Hepatocyte (in vitro differentiated cells): Measurements from ENCODE around the gene PWWP2B. TPM values are rescaled to one million over a fixed set of nuclear protein-coding genes. Genes with fewer than 3 reads are reported as not detected.

Experiments
- DNase-seq: peaks from one replicate; pipeline ENCODE4 v3.0.0-alpha.2; 2016; ENCODE audit warnings: low spot score
- H2AFZ ChIP-seq: fragments of 200-600 bp; sonication (generic); 2 replicates; pipeline ENCODE4 v1.6.0; 2016; ENCODE audit warnings: antibody characterized with exemption, mild to moderate bottlenecking
- H3K27ac ChIP-seq: fragments of 200-600 bp; sonication (generic); 2 replicates; pipeline ENCODE4 v1.5.1; 2016; ENCODE audit warnings: mild to moderate bottlenecking
- H3K27me3 ChIP-seq: fragments of 200-600 bp; sonication (generic); 2 replicates; pipeline ENCODE4 v1.6.1; 2016
- H3K36me3 ChIP-seq: fragments of 200-600 bp; sonication (generic); replicated peaks from 2 replicates; pipeline ENCODE4 v1.5.1; 2016; ENCODE audit warnings: low read depth; ENCODE audit not compliant: insufficient read depth
- H3K4me1 ChIP-seq: fragments of 200-600 bp; sonication (generic); 2 replicates; pipeline ENCODE4 v1.5.1; 2016; ENCODE audit warnings: mild to moderate bottlenecking, moderate library complexity; ENCODE audit not compliant: insufficient read depth
- H3K4me2 ChIP-seq: fragments of 200-600 bp; sonication (generic); 2 replicates; pipeline ENCODE4 v1.6.0; 2016
- H3K4me3 ChIP-seq: fragments of 200-600 bp; sonication (generic); 2 replicates; pipeline ENCODE4 v1.5.1; 2016; ENCODE audit warnings: mild to moderate bottlenecking
- H3K79me2 ChIP-seq: fragments of 200-600 bp; sonication (generic); 2 replicates; pipeline ENCODE4 v1.6.0; 2017; ENCODE audit warnings: mild to moderate bottlenecking
- H3K9me2 ChIP-seq: fragments of 200-600 bp; sonication (generic); replicated peaks from 2 replicates; pipeline ENCODE4 v1.6.0; 2017; ENCODE audit warnings: mild to moderate bottlenecking; ENCODE audit not compliant: insufficient read depth
- H3K9me3 ChIP-seq: fragments of 200-600 bp; sonication (generic); 2 replicates; pipeline ENCODE4 v1.5.1; 2016; ENCODE audit warnings: low read depth, mild to moderate bottlenecking
- H4K20me1 ChIP-seq: fragments of 200-600 bp; sonication (generic); 2 replicates; pipeline ENCODE4 v1.6.0; 2016; ENCODE audit warnings: mild to moderate bottlenecking; ENCODE audit not compliant: insufficient read depth, poor library complexity, severe bottlenecking
- CTCF ChIP-seq: fragments of 200-600 bp; sonication (generic); IDR thresholded peaks from 2 replicates; pipeline ENCODE4 v1.5.1; 2016; ENCODE audit warnings: antibody characterized with exemption, mild to moderate bottlenecking; ENCODE audit not compliant: poor library complexity
- EZH2 ChIP-seq: fragments of 200-600 bp; sonication (generic); IDR thresholded peaks from 2 replicates; pipeline ENCODE4 v1.6.1; 2016; ENCODE audit warnings: antibody characterized with exemption, mild to moderate bottlenecking, borderline replicate concordance
- EZH2phosphoT487 ChIP-seq: fragments of 200-600 bp; sonication (generic); IDR thresholded peaks from one replicate; pipeline ENCODE4 v1.6.1; 2018; ENCODE audit warnings: antibody characterized with exemption, mild to moderate bottlenecking, low read depth, moderate library complexity; ENCODE audit not compliant: unreplicated experiment, severe bottlenecking
- WGBS: methylation state at CpG from one replicate; pipeline ENCODE4 v1.1.6; 2016; ENCODE audit warnings: low lambda C conversion rate; ENCODE audit errors: missing lambda C conversion rate; 5-methylcytosine and 5-hydroxymethylcytosine counted together
- polyA plus RNA-seq: library from polyadenylated mRNA; unstranded; fragments of >200 nt; fragmentation: Nextera tagmentation; extraction: Ambion mirVana; gene quantifications from 2 replicates; pipeline ENCODE4 v1.2.1, GENCODE V29; 2016
- total RNA-seq: library from RNA; depleted of rRNA; stranded (reverse); fragments of >200 nt; gene quantifications from 2 replicates; pipeline ENCODE4 v1.2.3, GENCODE V29; 2014

PWWP2B gene
- total and polyA plus RNA-seq, 2 experiments from 2014 or later, result 10.7 to 18.0 TPM

DNA sequence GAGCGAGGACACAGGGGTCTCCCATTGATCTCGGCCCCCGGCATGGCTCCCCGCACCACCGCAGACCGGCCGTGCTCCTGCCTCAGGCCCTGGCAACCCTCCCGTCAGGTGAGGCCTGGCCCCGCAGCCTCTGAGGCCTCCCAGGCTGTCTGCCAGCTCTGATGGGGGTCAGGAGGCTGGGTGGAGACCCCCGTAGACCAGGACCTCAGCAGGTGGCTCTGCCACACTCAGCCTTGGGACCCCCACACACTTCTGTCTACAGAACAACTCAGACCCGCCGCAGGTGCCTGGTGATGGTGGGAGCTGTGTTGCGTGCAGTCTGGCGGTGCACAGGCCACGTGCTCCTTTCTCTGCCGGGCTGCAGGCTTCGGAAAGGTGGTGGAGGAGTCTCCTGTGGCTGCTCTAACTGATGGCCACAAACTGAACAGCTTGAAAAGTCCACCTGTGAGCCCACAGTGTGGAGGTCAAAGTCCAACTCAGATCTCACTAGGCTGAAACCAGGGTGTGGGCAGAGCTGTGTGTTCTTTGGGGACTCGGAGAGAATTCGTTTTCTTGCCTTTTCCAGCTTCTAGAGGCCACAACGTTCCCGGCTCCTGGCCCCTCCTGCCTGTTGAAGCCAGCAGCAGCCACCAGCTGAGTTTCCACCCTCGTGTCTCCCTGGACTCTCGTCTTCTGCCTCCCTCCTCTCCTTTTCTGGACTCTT lies 62.5 kb downstream of the PWWP2B start:
- Histone ChIP-seq H3K27me3 (no peaks in the 10 kb centered on the region), H3K79me2 (no peaks in the 10 kb centered on the region), H3K36me3 (no peaks in the 10 kb centered on the region), H3K4me1 (peaks cover 22% of the 10 kb centered on the region), H3K4me3 (no peak overlapping the region), H3K4me2 (peak overlapping the region; percentile 44), H3K27ac (peak overlapping the region; percentile 89), H3K9me2 (no peaks in the 10 kb centered on the region), H3K9me3 (no peaks in the 10 kb centered on the region), H4K20me1 (no peaks in the 10 kb centered on the region), H2AFZ (peak overlapping the region; percentile 40)
- TF ChIP-seq CTCF (no peak), EZH2phosphoT487 (no peak), EZH2 (no peak)
- 88% methylated on average over 21 of the region's 23 CpGs for WGBS
- peak; percentile 76 for DNase-seq

- Histone ChIP-seq H3K9me2 (no peaks in the 10 kb centered on the region), H3K4me2 (peak overlapping the region; percentile 44), H4K20me1 (no peaks in the 10 kb centered on the region), H3K27me3 (no peaks in the 10 kb centered on the region), H3K36me3 (no peaks in the 10 kb centered on the region), H2AFZ (peak overlapping the region; percentile 40), H3K4me1 (peaks cover 28% of the 10 kb centered on the region), H3K4me3 (no peak overlapping the region), H3K9me3 (no peaks in the 10 kb centered on the region), H3K79me2 (no peaks in the 10 kb centered on the region), H3K27ac (peak overlapping the region; percentile 89)
- DNase-seq, result no peak
- no peak for TF ChIP-seq CTCF
- TF ChIP-seq EZH2, result no peak
- TF ChIP-seq EZH2phosphoT487, result no peak
- WGBS, result 91% methylated on average over 13 of the region's 15 CpGs
Measured at GRCh38 chr10:132460071-132460470, 63.1 kb downstream of the PWWP2B start.

GRCh38 chr10:132460691-132461090 lies 63.7 kb downstream of the PWWP2B start:
- Histone ChIP-seq H4K20me1 (no peaks in the 10 kb centered on the region), H3K27me3 (no peaks in the 10 kb centered on the region), H3K79me2 (no peaks in the 10 kb centered on the region), H3K4me2 (no peak overlapping the region), H3K9me2 (no peaks in the 10 kb centered on the region), H3K27ac (no peak overlapping the region), H3K4me1 (peaks cover 30% of the 10 kb centered on the region), H2AFZ (no peak overlapping the region), H3K36me3 (no peaks in the 10 kb centered on the region), H3K4me3 (no peak overlapping the region), H3K9me3 (no peaks in the 10 kb centered on the region)
- WGBS, result 84% methylated on average over 5 of the region's 5 CpGs
- no peak for DNase-seq
- no peak for TF ChIP-seq CTCF
- no peak for TF ChIP-seq EZH2
- TF ChIP-seq EZH2phosphoT487, result no peak
